GM18499 (cell line): ENCODE data around the gene RIN3.
"Not testable (repeated sequence)": the region's sequence is repeated elsewhere in the genome, so short reads cannot be mapped to it uniquely, and the experiment has no call there.

Experiments
- ATAC-seq: cut with Tn5 transposase; IDR thresholded peaks from one replicate; pipeline ENCODE4 v1.9.1; 2021; ENCODE audit warnings: moderate number of reproducible peaks; ENCODE audit not compliant: insufficient read depth, unreplicated experiment

RIN3 gene

DNA sequence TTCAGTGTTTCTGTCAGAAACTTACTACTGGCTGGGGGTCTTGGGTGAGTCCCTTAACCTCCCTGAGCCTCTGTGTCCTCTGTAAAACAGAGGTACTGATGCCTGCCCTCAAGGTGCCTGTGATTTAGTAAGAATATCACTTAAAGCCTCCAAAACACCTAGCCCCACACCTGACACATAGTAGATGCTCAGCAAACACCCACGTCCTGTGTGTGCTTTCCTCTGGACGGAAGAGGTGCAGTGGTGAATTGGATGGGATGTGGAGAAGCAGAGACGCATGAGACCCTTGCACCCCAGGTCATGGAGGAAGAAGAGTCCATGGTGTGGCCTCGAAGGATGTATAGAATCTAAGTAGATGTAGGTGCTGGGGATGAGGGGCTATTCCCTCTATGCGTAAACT is 124.3 kb downstream of the RIN3 start:
- ATAC-seq: no peak

DNA sequence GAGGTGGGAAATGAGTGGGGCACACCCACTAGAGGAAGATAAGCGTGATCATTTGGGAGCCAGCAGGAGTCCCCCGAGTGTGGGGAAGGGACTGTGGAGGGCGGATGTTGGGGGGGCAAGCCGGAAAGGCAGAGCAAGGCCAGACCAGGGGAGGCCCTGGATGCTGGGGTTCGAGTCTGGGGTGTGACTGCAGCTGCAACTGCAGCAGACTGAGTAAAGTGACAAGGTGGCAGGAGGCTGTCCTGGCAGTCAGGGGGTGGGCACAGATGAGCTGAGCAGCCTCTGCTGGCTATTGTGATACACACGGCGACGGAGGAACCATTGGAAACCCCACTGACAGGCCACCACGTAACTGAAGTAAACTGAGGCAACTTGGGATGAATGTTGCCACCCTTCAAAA is 124.7 kb downstream of the RIN3 start:
- no peak for ATAC-seq

DNA sequence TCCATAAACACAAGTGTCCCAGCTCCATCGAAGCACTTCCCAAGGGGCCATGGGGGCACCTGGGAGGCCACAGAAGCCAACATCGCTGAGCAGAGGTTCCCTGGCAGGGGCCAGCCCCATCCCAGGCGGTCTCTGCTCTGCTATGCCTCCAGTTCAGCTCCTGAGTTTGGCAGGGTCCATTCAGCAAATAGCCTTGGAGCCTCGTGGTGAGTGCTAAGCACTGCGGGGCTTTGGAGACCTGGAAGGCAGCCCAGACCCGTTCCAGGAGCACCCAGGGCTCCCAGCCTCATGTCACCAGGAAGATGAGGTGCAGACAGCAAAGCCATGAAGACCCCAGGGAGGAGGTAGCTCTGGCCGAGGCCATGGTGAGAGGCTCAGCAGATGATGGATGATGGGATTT is 125.3 kb downstream of the RIN3 start:
- ATAC-seq: no peak

DNA sequence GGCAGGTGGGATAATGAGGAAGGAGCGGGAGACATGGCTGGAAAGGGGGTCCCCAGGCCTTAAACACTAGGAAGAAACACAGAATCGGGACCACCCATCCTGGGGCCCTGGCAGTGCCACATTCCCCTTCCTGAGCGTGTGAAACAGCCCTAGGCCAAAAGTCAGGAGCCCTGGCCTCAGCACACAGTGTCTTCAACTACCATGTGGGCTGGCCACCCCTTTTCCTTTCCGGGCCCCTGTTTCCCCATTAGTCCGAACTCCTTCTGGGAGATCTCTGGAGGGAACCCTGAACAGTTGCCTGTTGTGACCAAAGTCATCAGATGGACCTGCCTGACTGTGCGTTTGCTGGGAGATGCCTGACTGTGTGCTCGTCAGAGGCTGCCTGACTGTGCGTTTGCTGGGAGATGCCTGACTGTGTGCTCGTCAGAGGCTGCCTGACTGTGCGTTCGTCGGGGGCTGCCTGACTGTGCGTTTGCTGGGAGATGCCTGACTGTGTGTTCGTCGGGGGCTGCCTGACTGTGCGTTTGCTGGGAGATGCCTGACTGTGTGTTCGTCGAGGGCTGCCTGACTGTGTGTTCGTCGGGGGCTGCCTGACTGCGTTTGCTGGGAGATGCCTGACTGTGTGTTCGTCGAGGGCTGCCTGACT is 126.0 kb downstream of the RIN3 start:
- not testable (repeated sequence) for ATAC-seq

DNA sequence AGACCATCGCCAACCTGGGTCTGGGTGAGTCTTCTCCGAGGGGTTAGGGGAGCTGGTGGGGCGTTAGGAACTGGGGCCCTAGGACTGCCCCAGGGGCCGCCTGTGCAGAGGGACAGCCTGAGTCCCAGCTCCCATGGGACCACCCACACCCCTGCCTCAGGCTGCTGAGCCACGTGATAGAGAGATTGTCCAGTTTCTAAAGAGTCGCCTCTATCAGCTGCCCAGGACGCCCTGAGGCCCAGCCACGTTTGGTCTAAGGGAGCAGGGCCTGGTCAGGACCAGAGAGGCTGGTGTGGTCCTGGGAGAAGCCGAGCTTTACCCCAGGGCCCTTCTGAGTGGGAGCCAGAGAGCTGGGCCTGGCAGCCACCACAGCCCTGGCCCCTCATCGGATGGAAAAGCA is 127.7 kb downstream of the RIN3 start:
- ATAC-seq: no peak

DNA sequence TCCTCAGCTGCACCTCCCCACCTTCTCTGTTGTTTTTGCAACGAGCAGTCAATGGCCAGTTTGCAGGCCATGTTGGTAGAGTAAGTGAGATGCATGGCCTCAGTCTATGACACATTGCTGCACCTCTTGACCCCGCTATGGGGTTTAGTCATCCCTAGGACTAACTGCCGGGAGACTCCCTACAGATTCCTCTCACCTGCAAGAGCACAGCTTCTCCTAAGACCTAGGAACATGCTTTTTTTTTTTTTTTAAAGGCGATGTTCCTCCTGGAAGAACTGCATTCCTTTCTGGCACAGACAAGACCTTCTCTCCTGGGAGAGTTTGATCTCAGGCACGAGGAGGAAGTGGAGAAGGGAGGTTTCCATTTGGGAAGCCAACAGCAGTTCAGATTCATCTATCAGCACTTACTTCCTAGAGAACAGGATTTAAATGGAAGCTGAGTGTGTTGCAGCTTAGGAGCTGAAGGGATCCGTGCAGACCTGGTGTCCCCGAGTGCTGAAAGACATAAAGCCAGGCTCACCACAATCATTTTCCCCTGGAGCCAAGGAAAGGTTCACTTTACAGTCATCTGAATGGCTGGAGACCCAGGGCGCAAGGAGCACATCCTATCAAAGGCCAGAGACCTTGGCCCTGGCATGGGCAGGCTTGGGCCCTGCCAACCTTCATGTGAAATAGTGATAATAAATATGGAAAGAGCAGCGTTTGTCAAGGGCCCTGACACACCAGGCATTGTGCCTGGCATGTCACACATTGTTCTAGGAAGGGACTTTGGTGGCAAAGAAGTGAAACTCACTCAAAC is 130.8 kb downstream of the RIN3 start:
- ATAC-seq: no peak

DNA sequence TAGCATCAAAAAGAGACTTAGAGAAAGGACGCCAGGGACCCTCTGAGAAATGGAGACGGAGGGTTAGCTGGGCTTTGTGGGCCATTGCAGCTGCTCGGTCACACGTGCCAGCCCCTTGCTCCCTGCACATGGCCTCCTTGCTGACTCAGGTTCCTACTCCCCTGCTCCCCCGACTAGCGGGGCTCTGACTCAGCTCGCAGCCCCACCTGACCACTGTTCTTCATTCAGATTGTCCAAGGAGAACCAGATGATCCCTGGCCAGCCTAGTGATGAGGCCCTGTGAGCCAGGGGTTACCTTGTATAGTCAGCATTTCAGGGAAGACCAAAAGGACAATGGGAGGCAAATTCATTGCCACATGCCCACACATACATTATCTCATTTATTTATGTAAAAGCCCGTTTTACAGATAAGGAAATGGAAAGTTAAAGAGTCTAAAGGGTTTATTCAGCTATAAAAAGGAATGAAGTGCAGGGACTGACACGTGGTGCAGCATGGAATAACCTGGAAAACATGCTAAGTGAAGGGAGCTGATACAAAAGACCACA is 131.5 kb downstream of the RIN3 start:
- ATAC-seq: no peak

DNA sequence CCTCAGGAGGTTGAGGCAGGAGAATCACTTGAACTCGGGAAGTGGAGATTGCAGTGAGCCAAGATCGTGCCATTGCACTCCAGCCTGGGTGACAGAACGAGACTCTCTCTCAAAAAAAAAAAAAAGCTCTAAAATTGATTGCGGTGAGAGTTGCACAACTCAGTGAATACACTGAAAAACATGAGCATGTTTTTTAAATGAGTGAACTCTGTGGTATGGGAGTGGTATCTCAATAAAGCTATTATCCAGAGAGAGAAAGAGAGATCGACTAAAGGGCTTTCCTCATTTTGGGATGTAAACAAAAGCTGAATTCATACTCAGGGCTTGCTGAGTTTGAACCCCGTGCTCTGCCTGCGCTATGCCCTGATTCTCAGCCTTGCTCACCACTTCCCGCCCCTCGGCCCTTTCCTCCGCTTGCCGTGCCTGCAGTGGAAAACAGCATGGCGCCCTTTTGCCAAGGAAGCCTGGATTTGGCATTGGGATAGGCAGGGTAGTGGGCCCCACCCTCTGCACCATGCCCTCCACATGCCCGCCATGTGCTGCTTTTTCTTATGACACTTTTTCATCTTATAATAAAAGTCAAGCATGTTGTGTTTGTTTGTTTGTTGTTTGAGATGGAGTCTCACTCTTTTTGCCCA is 132.4 kb downstream of the RIN3 start:
- no peak for ATAC-seq

DNA sequence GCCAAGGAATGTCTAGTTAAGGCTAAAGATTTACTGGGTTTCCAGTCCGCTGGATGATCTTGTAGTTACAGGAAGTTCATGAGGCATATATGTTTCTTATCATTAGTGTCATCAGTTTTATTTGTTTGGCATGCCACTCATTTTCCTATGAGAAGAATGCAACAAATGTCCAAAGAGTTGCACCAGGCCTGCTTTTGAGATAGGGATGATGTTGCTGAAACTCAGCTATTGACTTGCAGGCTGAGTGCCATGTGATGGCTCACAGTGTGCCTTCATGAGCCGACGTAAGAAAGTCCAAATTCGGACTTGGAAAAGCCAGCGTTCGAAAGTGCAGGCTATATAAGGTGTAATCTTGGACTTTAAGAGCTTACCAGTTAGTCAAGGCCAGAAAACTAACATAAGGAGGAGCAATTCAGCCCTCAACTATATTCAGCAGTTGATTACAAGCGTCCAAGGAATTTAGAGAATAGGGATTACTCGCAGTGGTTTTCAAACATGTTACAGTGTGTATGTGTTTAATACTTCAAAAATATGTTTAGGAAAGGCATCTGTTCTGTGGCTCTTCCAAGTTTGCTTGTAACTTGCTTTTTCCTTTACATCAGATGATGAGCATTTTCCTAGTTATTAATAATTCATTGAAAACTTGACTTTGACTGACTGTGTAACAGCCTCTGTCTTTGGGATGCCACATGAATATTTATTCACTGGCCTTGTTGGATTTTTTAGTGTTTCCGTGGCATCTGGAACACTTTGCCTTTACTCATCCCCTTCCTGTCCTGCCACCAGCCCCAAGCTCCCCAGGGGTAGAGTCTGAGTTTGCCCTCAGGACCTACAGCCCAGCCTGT is 133.6 kb downstream of the RIN3 start:
- no peak for ATAC-seq

DNA sequence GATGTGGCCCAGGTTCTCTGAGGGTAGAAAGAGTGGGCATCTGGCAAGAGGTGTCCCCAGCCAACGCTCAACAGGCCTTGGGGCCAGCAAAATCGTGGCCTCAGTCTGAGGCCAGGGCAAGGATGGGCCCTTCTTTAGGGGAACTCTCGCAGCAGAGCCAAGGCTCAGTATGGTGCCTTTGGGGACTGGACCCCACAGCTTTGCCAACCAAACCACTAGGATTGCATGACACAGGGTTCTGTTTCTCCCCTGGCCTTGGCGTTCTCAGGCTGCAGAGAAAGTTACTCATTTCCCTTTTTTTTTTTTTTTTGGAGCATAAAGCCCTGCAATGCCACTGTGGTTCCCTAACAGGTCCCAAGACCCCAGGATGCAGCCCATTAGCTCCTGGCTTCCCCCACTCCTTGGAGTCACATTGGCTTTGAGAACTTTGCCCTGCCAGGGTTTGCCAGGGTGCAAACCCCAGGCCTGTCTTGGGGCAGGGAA is 134.3 kb downstream of the RIN3 start:
- ATAC-seq: no peak

DNA sequence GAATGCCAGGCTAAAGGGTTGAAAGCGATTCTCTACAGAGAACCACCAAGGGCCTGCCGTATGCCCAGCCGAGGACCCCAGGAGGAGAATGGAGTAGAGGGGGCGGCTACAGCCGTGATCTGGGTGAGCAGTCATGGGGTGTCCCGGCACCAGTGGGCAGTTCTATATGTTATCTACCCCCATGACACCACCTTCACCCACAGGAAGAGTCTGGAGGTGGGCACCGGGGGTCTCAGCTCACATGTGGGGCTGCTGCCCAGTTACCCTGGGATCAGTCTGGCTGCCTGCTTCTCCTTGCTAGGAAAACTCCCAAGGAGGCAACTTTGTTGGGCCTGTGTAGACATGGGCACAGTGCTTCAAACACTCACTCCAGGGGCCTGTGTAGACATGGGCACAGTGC is 135.5 kb downstream of the RIN3 start:
- no peak for ATAC-seq

DNA sequence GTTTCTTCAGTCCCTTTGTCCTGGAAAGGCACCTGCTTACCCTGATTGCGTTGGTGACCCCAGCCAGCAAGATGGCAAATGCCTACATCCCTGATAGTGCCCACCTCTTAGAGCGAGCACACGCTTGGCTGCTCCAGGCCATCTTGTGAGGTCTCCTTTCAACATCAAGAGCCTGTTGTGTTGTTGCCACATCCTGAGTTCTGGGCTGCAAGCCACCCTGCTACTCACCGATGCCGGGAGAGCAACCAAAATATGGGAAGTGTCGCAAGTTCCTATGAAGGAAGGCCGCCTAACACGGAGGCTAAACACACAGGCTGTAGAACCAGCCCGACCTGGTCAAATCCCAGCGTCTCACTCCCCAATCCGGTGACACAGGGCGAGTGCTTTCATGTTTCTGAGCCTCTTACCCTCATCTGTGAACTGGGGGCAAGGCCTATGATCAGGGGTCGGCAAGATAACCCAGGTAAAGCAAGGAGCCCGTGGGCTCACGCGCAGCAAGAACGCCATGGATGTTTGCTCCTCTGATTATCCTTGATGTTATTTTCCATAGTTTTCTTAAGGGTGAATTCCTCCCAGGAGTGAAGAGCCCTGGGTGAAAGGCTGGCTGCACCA is 136.5 kb downstream of the RIN3 start:
- ATAC-seq: no peak

DNA sequence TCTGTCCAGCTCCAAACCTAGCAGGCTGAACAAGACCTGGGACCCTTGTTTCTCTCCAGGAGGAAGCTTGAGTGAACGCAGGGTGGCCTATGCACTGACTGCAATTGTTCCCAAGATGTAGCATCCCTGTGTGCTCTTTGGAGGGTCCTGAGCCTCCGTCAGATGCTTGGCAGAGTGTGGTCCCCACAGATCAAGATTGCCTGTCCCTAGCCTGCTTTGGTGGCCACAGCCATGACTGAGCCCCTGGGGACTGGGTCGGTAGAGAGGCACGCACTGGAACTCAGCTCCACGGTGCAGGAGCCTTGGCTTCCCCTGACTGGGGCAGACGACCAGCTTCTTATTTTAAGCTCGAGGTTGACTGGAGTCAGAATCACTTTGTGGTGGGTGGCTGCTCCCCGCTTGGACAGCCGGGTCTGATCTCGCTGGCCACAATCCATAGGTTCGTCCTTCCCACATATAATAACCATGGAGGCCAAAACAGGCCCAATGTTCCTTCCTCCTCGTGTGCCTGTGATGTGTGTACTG is 137.1 kb downstream of the RIN3 start:
- ATAC-seq: no peak

DNA sequence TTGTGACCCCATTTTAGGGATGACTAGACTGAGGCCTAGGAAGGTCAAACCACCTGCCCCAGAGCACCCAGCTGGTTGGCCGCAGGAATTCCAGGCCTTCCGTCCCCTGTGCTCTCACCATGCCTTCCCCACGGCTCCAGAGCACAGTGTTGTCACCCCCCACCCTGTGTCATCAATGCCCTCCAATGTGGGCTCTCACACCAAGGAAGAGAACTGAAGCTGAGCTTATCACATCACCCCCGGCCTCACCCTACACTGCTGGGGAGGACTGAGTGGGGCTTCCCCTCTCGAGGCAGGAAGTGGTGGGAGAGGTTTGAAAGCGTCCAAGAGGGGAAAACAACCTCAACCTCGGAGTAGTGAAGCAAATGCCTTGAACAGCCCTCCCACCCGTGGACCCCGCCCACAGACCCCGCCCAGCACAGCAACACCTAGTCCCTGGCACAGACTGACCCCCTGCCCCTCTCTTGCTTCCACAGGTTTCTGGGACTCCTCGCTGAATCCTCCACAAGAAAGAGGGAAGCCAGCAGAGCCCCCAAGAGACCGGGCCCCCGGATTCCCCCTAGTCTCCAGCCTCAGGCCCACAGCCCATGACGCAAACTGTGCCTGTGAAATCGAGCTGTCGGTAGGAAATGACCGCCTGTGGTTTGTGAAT is 137.7 kb downstream of the RIN3 start:
- peak; percentile 58 for ATAC-seq

DNA sequence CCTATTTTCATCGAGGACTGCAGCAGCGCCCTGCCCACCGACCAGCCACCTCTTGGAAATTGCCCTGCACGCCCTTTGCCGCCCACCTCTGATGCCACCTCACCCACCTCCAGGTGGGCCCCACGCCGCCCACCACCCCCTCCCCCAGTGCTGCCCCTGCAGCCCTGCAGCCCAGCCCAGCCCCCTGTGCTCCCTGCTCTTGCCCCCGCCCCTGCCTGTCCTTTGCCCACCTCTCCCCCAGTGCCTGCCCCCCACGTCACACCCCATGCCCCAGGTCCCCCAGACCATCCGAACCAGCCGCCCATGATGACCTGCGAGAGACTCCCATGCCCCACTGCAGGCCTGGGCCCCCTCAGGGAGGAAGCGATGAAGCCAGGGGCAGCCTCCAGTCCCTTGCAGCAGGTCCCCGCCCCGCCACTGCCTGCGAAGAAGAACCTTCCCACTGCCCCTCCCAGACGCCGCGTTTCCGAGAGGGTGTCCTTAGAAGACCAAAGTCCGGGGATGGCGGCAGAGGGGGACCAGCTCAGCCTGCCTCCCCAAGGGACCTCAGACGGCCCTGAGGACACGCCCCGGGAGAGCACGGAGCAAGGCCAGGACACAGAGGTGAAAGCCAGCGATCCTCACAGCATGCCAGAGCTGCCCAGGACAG is 138.3 kb downstream of the RIN3 start:
- ATAC-seq: no peak

DNA sequence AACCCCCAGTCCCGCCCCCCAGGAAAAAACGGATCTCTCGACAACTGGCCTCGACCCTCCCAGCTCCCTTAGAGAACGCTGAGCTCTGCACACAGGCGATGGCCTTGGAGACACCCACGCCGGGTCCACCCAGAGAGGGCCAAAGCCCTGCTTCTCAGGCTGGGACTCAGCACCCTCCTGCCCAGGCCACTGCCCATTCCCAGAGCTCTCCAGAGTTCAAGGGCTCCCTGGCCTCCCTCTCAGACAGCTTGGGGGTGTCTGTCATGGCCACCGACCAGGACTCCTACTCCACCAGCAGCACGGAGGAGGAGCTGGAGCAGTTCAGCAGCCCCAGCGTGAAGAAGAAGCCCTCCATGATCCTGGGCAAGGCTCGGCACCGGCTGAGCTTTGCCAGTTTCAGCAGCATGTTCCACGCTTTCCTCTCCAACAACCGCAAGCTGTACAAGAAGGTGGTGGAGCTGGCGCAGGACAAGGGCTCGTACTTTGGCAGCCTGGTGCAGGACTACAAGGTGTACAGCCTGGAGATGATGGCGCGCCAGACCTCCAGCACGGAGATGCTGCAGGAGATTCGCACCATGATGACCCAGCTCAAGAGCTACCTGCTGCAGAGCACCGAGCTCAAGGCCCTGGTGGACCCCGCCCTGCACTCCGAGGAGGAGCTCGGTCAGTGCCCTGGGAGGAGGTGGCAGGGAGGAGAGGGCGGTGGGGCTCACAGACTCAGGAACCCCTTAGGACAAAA is 139.0 kb downstream of the RIN3 start:
- no peak for ATAC-seq

DNA sequence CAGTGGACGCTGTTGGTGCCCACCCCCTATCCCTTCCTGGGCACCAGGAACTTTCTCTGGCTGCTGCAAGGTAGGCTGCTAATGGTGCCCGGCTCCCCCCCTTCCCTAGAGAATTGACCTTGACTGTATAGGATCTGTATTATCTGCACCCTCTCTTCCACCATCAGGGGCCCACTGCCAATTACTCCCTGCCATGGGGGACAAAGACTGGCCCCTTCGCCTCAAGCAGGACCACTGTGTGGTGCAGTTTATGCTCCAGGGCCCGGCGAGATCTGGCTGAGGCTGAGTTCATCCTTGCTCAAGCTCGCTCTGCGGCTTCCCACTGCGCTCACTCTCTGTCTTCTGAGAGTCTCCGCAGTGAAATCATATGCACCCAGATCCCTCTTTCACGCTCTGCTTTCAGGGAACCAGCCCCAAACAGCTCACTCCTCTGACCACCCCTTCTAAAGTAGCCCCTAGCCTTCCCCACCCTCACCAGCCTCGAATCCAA is 139.6 kb downstream of the RIN3 start:
- ATAC-seq: no peak
